Stimulated activated CD4-positive, alpha-beta T cell treated with anti-CD3 and anti-CD28 coated beads, Interleukin-2, amount 100 ng/mL, for 24 hours (primary cell): ENCODE measurements around the gene ZNF611.
"Not testable (repeated sequence)": the region's sequence is repeated elsewhere in the genome, so short reads cannot be mapped to it uniquely, and the experiment has no call there.

Experiments used
- DNase-seq, 2 donors: peaks; one replicate each; pipeline ENCODE4 v3.0.0-alpha.2; 2020

The ZNF611 gene

GRCh38 chr19:52715902-52716301 lies 18.9 kb downstream of the ZNF611 start:
- not testable (repeated sequence) for DNase-seq

DNA sequence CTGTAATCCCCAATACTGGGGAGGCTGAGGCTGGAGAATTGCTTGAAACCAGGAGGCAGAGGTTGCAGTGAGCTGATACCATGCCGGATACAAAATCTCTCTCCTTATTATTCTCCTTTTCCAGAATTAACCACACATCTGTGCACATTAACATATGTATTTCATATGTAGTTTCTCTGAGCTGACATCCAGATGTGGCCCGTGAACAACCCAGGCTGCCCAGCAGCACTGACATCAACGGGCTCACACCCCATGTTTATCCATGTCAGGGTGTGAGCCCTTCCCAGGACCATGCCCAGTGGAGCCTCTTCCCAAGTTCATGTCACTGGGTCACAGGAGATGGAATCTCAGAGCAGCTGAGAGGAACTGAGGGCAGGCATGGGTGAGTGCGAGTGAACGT lies 19.5 kb downstream of the ZNF611 start:
- not testable (repeated sequence) for DNase-seq

DNA sequence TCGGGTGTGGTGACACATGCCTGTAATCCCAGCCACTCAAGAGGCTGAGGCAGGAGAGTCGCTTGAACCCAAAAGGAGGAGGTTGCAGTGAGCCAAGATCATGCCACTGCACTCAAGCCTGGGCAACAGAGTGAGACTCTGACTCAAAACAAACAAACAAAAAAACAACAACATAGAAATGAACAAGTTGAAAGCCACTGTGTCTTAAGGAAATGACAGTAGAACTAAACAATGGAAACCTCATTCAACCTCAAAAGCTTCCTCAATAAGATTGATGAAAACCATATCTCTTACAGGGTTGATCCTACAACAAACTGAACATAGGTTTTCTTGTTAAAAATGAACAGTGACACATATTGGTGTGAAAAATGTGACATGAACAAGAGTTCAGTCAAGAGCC lies 21.8 kb downstream of the ZNF611 start:
- DNase-seq = not testable (repeated sequence)

DNA sequence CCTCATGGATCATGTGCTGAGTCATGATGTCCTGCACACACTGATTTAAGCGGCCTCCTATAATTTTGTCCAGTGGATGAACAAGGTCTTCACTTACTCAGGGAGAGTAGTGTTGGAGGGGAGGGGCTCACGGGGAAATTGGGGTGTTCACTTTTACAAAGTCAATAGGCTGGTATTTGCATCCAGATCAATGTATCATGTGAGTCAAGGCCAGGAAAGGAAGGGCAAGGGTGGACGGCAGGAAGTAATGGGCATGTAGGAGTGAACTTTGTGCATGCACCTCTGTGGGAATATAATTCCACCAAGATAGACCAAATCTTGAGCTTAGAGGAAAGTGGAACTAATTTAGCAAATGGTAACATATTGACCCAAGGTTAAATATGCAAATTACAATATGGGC lies 23.2 kb downstream of the ZNF611 start:
- DNase-seq = not testable (repeated sequence)

GRCh38 chr19:52710538-52710937 lies 24.3 kb downstream of the ZNF611 start:
- DNase-seq = no peak

DNA sequence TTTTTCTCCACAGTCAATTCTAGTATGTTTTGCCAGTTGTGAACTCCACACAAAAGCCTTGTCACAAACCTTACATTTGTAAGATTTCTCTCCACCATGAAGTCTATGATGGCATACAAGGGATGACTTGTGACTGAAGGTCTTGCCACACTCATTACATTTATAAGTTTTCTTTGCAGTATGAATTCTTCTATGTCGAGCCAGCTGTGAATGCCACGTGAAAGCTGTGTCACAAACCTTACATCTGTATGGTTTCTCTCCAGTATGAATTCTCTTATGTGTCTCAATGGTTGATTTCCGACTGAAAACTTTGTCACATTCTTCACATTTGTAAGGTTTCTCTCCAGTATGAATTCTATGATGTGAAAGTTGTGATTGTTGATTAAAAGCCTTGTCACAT lies 29.2 kb downstream of the ZNF611 start:
- DNase-seq = not testable (repeated sequence)

GRCh38 chr19:52703917-52704316 lies 30.9 kb downstream of the ZNF611 start:
- DNase-seq = no peak

DNA sequence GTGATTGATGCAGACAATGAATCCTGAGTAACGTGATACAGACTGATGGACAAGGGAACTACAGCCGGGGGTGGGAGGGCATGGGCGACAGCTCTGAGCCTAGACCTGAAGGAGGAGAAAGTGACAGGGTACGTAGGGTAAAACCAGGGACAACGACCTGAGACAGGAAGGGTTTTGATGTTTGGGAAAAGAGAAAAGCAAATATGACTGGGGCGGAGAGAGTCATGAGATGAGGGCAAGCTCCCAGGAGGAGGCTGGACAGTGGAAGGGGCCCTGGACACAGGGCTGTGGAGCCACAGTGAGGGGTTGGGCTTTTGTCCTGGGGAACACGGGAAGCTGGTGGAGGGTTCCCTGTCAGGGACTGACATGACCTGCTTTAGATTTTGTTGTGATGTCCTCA lies 34.2 kb downstream of the ZNF611 start:
- DNase-seq = no peak

DNA sequence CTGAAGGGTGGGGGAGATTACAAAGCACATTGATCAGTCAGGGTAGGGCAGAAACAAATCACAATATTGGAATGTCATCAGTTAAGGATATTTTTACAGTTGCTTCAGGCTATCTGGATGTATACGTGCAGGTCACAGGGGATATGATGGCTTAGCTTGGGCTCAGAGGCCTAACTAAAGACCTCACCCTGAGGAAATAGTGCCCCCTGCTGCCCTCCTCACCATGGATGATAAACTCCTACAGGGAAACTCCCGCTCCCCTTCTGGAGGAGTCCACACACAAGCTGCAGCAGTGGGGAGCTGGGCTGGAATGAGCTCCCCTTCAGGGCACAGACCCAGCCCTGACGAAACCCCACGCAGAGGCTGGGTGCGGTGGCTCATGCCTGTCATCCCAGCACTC lies 35.3 kb downstream of the ZNF611 start:
- DNase-seq = not testable (repeated sequence)

GRCh38 chr19:52695996-52696395 lies 38.8 kb downstream of the ZNF611 start:
- DNase-seq = no peak

DNA sequence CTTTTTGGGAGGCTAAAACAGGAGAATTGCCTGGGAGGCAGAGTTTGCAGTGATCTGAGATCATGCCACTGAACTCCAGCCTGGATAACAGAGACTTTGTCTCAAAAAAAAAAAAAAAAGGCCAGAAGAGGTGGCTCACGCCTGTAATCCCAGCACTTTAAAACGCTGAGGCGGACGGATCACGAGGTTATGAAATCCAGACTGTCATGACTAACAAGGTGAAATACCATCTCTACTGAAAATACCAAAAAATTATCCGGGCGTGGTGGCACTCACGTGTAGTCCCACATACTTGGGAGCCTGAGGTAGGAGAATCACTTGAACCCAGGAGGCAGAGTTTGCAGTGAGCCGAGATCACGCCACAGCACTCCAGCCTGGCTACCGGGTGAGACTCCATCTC lies 39.9 kb downstream of the ZNF611 start:
- DNase-seq = no peak

- DNase-seq = not testable (repeated sequence)
Measured at GRCh38 chr19:52694281-52694680, 40.6 kb downstream of the ZNF611 start.

- DNase-seq = no peak
Measured at GRCh38 chr19:52692431-52693008, 42.3 kb downstream of the ZNF611 start.

DNA sequence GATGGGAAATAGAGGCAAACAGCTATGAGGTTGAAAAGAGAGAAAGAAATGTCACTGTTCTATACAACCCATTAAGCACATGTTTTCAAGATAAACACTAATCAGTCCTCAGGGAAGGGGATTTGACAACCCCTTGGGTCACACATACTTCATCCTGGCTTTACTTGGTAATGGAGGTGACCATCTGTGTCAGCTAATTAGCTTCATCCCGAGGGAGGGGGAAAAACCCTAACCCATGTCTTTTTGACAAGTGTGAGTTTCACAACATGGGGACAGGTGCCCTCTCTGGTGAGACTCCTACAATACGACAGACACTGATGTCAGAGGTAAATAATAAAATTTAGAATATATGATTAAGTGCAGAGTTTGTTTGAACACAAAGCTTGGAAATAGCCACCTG lies 43.1 kb downstream of the ZNF611 start:
- DNase-seq = no peak

DNA sequence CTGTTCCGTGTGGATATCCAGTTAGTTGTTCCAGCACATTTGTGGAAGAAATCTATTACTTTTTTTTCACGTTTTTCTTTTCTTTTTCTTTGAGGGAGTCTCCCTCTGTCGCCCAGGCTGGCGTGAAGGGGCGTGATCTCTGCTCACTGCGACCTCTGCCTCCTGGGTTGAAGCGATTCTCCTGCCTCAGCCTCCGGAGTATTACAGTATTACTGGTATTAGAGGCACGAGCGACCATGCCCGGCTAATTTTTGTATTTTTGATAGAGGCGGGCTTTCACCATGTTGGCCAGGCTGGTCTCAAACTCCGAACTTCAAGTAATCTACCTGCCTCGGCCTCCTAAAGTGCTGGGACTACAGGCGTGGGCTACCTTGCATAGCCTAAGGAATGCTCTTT lies 43.6 kb downstream of the ZNF611 start:
- no peak for DNase-seq

DNA sequence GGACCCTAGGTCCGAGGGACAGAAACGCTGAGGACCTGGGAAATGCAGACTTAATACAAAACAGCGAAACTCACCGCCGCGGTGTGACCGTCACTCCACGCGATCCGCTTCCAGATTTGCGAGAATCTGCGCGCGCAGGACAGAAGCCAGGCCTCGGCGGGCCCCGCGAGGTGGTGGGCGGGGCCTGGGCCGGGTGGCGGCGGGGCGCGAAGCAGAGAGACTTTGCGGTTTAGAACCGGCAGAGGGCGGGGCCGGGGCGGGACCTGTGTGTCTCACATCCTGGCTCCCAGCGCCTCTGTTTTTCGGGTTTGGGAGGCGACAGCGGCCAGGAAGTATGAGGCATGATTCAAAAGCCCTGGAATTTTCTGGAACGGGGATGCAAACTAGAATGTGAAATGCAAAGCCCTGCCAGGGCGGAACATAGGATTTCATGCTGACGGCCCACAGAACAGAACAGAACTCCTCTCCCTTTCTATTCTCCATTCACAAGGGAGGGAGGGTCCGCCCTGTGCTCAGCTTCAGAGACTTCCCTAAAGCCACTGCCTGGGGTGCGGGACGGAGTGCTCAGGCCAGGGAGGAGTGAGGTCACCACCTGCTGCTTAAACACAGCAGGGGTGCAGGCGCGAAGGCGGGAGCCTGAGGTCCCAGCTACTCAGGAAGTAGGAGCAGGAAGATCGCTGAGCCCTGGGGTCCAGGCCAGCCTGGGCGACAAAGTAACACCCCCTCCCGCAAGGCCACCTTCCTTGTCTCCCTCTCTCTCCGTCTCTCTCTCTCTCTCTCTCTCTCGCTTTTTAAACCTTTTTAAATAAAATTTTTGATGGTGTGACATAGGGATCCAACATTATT lies 44.3 kb downstream of the ZNF611 start:
- peak; percentile 92 to 93 for DNase-seq

GRCh38 chr19:52689843-52690368 lies 44.9 kb downstream of the ZNF611 start:
- peak; percentile 39 to 49 for DNase-seq

- DNase-seq = not testable (repeated sequence)
Measured at GRCh38 chr19:52688925-52689796, 45.7 kb downstream of the ZNF611 start.

DNA sequence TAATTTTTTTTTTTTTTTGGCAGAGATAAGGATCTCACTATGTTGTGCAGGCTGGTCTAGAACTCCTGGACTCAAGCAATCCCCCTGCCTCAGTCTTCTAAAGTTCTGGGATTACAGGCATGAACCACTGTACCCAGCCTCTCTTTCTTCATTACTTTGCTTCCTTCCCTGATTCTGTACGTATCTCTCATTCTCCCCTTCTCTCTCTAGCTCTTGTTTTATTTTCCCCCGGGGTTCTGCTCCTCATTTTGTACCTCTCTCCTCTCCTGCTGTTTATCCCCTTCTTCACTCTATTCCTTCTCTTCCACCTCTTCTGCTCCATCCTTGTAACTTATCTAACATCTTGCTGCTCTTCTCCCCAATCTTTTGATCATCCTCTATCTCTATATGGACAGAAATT lies 46.5 kb downstream of the ZNF611 start:
- DNase-seq = no peak

GRCh38 chr19:52687684-52688083 lies 47.2 kb downstream of the ZNF611 start:
- no peak for DNase-seq

DNA sequence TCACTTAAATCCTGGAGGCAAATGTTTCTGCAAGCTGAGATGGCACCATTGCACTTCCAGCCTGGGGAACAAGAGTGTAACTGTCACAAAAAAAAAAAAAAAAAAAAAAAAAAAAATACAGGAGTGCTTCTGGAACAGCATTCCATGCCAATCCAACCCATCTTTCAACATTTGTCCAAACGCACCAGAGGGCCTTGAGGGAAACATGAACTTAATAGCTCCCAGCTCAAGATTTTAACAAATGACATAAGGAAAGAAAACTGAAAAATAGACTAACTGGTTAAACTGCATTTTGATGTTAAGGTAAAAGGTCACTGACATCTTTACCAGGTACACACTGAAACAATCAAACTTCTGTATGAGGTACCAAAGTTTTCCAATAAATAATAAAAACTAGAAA lies 49.0 kb downstream of the ZNF611 start:
- no peak for DNase-seq

GRCh38 chr19:52681216-52681615 lies 53.6 kb downstream of the ZNF611 start:
- DNase-seq = not testable (repeated sequence)

DNA sequence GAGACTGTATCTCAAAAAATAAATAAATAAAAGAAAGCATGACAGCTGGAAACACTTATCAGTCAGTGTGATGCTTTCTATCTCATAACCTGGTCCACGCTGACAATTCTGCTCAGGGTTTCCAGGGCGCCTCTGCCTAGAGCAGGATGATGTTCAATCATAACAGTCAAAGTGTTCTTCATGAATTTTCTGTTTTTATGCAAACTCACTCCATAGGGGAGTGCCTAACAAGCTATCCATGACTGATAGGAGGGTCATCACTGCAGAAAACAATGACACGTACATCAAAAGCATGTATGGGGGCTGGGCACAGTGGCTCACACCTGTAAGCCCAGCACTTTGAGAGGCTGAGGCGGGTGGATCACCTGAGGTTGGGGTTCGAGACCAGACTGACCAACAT lies 55.2 kb downstream of the ZNF611 start:
- DNase-seq = no peak
